Effector memory CD4-positive, alpha-beta T cell (primary cell): ENCODE measurements around the gene KCNN4.
A peak's percentile ranks its signal among the peaks of the same experiment; 100 is the strongest.

Experiments used
- DNase-seq, 3 donors: peaks; one replicate each; pipeline ENCODE4 v3.0.0-alpha.2; 2020
- H3K27ac ChIP-seq: 2 replicates; pipeline ENCODE4 v1.7.0; 2013; ENCODE audit warnings: mild to moderate bottlenecking, low read length, moderate library complexity; ENCODE audit not compliant: insufficient read depth, poor library complexity, severe bottlenecking
- H3K27me3 ChIP-seq: replicated peaks from 2 replicates; pipeline ENCODE4 v1.7.0; 2013; ENCODE audit warnings: mild to moderate bottlenecking, low read length; ENCODE audit not compliant: insufficient read depth, control insufficient read depth, poor library complexity, severe bottlenecking
- H3K36me3 ChIP-seq: 2 replicates; pipeline ENCODE4 v1.7.0; 2013; ENCODE audit warnings: mild to moderate bottlenecking, low read length, moderate library complexity; ENCODE audit not compliant: control insufficient read depth, insufficient read depth
- H3K4me1 ChIP-seq: 2 replicates; pipeline ENCODE4 v1.7.0; 2013; ENCODE audit warnings: low read length, mild to moderate bottlenecking; ENCODE audit not compliant: control insufficient read depth, insufficient read depth, poor library complexity, severe bottlenecking
- H3K4me3 ChIP-seq: 2 replicates; pipeline ENCODE4 v1.7.0; 2013; ENCODE audit warnings: low read length, low read depth, mild to moderate bottlenecking; ENCODE audit not compliant: insufficient read depth, poor library complexity, severe bottlenecking
- H3K9me3 ChIP-seq: 2 replicates; pipeline ENCODE4 v1.7.0; 2013; ENCODE audit warnings: mild to moderate bottlenecking, low read length, moderate library complexity; ENCODE audit not compliant: control insufficient read depth

Gene KCNN4

DNA sequence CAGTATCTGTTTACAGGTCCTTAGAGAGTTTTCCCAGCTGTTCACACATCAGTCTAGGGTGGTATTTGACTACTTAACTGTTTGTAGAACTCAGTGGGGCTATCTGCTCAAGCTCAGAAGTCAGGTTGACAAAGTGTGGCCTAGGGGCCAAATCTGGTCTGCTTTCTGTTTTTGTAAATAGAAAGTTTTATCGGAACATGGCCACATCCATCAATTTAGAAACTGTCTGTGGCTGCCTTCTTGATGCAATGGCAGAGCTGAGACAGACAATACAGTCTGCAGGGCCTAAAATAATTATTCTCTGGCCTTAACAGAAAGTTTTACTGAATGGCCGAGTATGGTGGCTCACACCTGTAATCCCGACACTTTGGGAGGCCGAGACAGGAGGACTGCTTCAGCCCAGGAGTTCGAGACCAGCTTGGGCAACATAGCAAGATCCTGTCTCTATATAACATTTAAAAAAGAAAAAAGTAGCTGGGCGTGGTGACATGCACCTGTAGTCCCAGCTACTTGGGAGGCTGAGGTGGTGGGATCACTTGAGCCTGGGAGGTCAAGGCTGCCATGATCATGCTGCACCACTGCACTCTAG is 28.4 kb downstream of the KCNN4 start:
- Histone ChIP-seq H3K27me3 (no peaks in the 10 kb centered on the region), H3K36me3 (peaks cover 31% of the 10 kb centered on the region), H3K4me1 (peaks cover 23% of the 10 kb centered on the region), H3K4me3 (no peak overlapping the region), H3K27ac (peak overlapping the region; percentile 99), H3K9me3 (no peaks in the 10 kb centered on the region)
- DNase-seq = no peak

GRCh38 chr19:43751466-43752220 is 29.1 kb downstream of the KCNN4 start:
- H3K4me1 ChIP-seq = peaks cover 24% of the 10 kb centered on the region
- peaks cover 39% of the 10 kb centered on the region for H3K36me3 ChIP-seq
- H3K4me3 ChIP-seq = no peak overlapping the region
- H3K27ac ChIP-seq = peak overlapping the region; percentile 35
- no peak for DNase-seq
- H3K27me3 ChIP-seq = no peaks in the 10 kb centered on the region
- H3K9me3 ChIP-seq = no peaks in the 10 kb centered on the region

GRCh38 chr19:43749898-43750297 is 30.9 kb downstream of the KCNN4 start:
- Histone ChIP-seq H3K4me3 (no peak overlapping the region), H3K36me3 (peaks cover 46% of the 10 kb centered on the region), H3K9me3 (no peaks in the 10 kb centered on the region), H3K27ac (no peak overlapping the region), H3K4me1 (peaks cover 24% of the 10 kb centered on the region), H3K27me3 (no peaks in the 10 kb centered on the region)
- DNase-seq = no peak

DNA sequence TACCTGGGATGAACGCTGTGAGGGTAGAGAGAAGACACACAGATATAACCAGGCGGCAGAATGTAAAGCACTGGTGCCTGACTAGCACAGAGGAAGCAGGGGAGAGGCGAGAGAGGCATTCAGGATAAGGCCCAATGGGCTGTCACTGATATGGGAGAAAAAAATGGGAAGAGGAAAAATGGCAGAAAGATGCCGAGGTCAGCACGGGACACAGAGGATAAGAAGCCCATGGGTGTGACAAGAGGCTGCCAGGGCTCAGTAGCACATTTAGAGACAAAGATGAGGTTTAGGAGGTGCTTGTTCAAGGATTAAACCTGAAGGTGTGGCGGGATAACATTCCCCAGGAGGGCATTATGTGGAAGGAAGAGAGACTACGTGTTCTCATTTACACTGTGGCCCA is 31.6 kb downstream of the KCNN4 start:
- peaks cover 48% of the 10 kb centered on the region for H3K36me3 ChIP-seq
- no peak for DNase-seq
- peaks cover 24% of the 10 kb centered on the region for H3K4me1 ChIP-seq
- no peaks in the 10 kb centered on the region for H3K9me3 ChIP-seq
- no peak overlapping the region for H3K4me3 ChIP-seq
- H3K27ac ChIP-seq = no peak overlapping the region
- H3K27me3 ChIP-seq = no peaks in the 10 kb centered on the region

DNA sequence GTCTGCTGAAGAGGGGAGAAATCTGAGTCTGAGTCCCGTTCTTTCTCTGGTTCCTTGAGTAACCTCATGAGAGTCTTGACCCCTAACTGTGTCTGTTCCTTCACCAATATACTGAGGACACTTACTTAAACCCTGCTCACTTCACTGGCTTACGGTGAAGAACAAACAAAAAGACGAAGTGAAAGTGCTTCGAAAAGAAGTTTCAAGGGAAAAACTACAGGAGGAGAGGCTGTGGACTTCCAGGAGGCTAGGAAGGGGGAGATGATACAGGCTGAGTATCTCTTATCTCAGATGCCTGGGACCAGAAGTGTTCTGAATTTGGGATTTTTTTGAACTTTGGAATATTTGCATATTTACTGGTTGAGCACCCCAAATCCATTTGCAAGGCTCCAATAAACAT is 32.1 kb downstream of the KCNN4 start:
- H3K36me3 ChIP-seq = peaks cover 52% of the 10 kb centered on the region
- peaks cover 20% of the 10 kb centered on the region for H3K4me1 ChIP-seq

DNA sequence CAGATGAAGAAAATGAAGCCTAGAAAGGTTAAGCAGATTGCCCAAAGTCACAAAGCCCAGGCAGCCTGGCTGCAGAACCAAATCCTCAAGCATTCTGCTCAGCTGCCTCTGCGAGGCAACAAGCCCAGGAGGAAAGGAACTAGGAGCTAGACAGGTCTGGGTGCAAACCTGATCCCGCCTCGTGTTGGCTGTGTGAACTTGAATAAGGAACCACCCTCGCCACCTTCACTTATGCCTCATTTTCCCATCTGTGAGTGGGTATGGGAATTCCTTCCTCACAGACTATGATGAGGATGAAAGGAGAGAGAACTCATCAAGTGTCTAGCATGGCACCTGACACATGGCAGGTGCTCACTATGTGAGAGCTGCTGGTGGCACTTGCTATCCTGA is 32.6 kb downstream of the KCNN4 start:
- no peak for DNase-seq
- H3K36me3 ChIP-seq = peaks cover 56% of the 10 kb centered on the region
- peaks cover 15% of the 10 kb centered on the region for H3K4me1 ChIP-seq
- no peaks in the 10 kb centered on the region for H3K9me3 ChIP-seq
- H3K27ac ChIP-seq = peak overlapping the region; percentile 44
- H3K27me3 ChIP-seq = no peaks in the 10 kb centered on the region
- no peak overlapping the region for H3K4me3 ChIP-seq

More for the DNA sequence above, 32.1 kb downstream of the KCNN4 start:
- Histone ChIP-seq H3K4me3 (no peak overlapping the region), H3K9me3 (no peaks in the 10 kb centered on the region), H3K27me3 (no peaks in the 10 kb centered on the region), H3K27ac (peak overlapping the region; percentile 44)
- no peak for DNase-seq

DNA sequence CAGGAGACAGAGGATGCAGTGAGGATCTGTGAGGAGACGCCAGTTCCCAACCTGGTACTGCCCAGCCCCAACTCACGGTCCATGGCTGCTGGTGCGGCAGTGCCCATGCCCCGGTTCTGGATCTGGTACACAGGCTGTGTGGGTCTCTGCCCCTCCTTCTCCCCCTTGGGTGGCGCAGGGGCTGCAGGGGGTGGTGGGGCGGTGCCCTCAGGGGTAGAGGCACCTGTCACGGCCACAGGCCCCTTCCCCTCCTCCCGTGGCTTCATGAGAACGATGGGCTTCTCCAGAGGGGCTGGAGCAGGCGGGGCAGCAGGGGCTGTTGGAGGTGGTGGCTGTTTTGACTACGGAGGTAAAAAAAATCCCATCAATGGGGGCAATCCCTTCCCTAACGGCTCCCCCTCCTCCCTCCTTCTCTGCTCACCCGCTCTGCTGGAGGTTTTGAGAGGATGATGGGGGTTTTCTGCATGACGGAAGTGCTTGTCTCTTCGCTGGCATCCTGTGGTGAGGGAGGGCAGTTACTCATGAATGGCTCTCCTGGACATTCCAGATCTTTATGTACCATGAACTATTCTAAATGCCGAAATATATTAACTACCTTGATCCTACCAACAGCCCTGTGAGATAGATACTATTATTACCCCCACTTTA is 33.1 kb downstream of the KCNN4 start:
- Histone ChIP-seq H3K27ac (peak overlapping the region; percentile 44), H3K27me3 (no peaks in the 10 kb centered on the region), H3K4me3 (no peak overlapping the region), H3K9me3 (no peaks in the 10 kb centered on the region), H3K36me3 (peaks cover 61% of the 10 kb centered on the region), H3K4me1 (peaks cover 11% of the 10 kb centered on the region)
- DNase-seq = peak in 1 of 3 donors; percentile 8

- H3K4me3 ChIP-seq = no peak overlapping the region
- H3K4me1 ChIP-seq = peaks cover 12% of the 10 kb centered on the region
- no peak overlapping the region for H3K27ac ChIP-seq
- H3K27me3 ChIP-seq = no peaks in the 10 kb centered on the region
- no peaks in the 10 kb centered on the region for H3K9me3 ChIP-seq
- H3K36me3 ChIP-seq = peaks cover 75% of the 10 kb centered on the region
- no peak for DNase-seq
These were observed 37.7 kb downstream of the KCNN4 start for GRCh38 chr19:43743059-43743458.

DNA sequence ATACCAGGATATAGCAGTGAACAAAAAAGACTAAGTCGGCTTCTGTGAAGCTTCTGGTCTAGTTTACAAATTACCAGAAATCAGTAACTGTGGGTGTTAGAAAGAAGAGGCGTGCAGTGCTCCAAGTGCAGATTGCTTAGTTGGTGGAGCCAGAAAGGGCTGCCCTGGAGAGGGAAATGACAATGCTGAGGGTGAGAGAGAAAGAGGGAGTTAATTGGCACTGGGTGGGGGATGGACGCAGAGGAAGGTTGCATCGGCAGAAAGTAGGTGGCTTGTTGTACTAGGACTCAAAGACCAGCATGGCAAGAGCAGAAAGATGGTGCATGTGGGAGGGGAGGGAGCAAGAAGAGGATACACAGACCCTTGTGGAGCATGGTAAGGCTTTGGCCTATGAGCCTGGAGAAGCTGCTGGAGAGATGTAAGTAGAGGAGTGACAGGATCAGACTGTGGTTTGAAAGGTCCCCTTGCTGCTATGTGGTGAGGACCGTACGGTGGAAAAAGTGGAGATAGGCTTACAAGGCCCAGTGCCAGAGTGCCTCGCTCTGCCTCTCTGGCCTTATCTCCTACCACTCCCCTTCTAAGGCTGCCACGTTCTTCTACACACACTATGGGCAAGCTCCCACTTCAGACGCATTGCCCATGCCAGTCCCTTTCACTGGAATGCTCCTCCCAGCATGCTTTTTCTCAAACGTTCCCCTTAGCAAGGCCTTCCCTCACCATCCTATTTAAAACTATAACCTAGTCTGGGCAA is 39.5 kb downstream of the KCNN4 start:
- Histone ChIP-seq H3K27ac (no peak overlapping the region), H3K4me1 (peaks cover 5% of the 10 kb centered on the region), H3K9me3 (no peaks in the 10 kb centered on the region), H3K36me3 (peaks cover 74% of the 10 kb centered on the region), H3K27me3 (no peaks in the 10 kb centered on the region), H3K4me3 (no peak overlapping the region)
- no peak for DNase-seq
